Stimulated activated CD4-positive, alpha-beta T cell treated with anti-CD3 and anti-CD28 coated beads, Interleukin-4, amount 100 ng/mL, for 4 hours (primary cell): ENCODE measurements around the gene PLEKHJ1.
A peak's percentile ranks its signal among the peaks of the same experiment; 100 is the strongest.
"Not testable (repeated sequence)": the region's sequence is repeated elsewhere in the genome, so short reads cannot be mapped to it uniquely, and the experiment has no call there.

ENCODE experiments used
- DNase-seq, 2 experiments: peaks; one replicate each; pipeline ENCODE4 v3.0.0-alpha.2; 2020

PLEKHJ1 gene

DNA sequence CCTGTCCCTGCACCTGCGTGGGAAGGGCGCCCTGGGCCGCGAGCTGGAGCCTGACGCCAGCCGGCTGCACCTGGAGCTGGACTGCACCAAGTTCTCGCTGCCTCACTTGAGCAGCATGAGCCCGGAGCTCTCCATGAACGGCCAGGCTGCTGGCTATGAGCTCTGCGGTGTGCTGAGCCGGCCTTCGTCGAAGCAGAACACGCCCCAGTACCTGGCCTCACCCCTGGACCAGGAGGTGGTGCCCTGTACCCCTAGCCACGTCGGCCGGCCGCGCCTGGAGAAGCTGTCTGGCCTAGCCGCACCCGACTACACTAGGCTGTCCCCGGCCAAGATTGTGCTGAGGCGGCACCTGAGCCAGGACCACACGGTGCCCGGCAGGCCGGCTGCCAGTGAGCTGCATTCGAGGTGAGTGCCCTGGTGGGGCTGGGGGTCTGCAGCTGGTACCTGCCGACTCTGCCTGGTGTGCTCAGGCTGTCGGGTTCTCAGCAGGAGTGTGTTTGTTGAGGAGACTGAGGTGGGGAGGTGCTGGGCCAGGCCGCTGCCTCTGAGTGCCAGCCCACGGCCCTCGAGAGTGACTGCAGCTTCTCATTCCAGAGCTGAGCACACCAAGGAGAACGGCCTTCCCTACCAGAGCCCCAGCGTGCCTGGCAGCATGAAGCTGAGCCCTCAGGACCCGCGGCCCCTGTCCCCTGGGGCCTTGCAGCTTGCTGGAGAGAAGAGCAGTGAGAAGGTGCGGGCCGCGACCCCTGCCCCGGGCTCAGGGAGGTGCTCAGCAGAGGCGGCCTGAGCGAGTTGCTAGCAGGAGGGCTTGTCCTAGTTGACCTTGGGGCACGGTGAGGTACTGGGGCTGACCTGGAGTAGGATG is 19.5 kb downstream of the PLEKHJ1 start:
- no peak for DNase-seq

DNA sequence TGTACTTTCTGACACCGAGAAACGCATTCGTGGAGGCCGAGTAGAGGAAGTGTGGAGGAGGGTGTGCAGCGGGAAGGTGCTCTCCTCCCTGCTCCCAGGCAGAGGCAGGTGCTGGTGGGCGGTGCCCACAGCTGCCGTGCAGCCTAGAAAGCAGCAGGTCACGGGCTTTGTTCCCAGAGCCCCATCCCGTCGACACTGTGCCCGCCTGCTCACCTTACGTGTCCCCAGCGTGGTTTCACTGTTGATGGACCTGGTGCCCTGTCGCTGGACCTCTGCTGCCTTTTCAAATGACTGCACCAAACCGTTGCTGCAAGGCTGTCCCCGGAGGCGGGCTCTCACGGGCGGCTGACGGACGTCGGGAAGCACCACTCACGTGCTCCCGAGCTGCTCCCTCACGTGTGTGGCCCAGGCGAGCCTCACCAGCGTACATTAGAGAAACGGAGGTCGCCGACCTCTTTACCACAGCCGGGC is 20.8 kb downstream of the PLEKHJ1 start:
- peak in 1 of 2 experiments; percentile 37 for DNase-seq

DNA sequence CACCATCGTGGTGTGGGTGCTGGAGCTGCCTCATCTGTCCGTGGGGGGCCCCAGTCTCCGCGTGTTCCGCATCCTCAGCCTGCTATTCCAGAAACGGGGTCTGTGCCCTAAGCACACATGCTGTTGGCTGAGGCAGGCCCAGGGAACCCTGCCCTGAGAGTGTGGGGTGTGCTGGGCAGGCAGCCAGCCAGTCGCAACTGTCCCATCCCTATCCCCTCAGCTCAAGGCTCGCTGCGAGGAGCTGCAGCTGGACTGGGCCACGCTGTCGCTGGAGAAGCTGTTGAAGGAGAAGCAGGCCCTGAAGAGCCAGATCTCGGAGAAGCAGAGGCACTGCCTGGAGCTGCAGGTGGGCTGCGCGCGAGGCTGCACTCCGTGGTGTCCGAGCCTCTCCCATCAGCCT is 21.9 kb downstream of the PLEKHJ1 start:
- DNase-seq: no peak

DNA sequence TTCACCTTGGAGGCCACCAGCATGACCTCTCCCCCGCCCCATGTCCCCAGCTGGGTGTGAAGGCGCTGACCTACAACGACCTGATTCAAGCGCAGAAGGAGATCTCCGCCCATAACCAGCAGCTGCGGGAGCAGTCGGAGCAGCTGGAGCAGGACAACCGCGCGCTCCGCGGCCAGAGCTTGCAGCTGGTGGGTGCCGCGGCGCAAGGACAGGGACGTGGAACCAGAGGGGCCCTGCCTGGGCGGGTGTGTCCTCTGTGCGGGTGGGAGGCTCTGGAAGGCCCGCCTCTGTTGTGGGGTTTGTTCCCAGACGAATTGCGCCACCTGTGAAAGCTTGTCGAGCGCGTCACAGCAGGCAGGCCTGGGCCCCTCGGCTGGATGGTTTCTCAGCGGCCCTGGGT is 22.3 kb downstream of the PLEKHJ1 start:
- no peak for DNase-seq

DNA sequence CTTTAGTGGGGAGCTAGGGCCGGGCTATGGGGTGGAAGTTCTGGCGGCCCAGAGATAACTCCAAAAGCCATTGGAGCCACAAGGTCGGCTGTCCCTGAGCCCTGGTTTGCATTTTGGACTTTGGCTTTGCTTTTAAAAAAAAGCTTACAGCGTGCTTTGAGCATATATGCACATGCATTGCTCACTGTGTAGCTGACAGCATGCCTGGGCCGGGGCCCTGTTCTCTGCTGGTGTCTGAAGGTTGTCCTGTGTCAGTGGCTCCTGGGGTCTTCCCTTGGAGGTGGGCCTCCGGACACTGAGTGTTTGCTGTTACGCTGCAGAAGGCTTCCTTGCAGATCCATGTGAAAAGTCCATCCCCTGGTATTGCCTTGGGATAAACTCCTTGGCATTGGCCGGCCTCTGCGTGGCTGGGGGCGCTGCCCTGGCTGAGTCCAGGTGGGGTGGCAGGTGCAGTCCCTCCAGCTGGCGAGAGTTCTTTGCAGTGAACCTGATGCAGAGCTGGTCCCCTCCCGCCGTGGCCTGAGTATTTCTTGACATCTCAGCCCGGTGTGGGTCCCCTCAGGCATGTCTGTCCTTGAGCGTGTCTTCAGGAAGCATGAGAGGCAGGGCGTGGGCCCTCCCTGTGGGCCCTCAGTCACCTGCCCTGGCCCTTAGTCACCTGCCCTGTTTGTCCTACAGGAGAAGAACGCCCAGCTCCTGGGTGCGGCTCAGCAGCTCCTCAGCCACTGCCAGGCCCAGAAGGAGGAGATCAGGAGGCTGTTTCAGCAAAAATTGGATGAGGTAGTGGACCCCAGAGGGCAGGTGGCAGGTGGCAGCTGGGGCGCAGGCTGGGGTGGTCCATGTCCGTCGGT is 23.0 kb downstream of the PLEKHJ1 start:
- no peak for DNase-seq

DNA sequence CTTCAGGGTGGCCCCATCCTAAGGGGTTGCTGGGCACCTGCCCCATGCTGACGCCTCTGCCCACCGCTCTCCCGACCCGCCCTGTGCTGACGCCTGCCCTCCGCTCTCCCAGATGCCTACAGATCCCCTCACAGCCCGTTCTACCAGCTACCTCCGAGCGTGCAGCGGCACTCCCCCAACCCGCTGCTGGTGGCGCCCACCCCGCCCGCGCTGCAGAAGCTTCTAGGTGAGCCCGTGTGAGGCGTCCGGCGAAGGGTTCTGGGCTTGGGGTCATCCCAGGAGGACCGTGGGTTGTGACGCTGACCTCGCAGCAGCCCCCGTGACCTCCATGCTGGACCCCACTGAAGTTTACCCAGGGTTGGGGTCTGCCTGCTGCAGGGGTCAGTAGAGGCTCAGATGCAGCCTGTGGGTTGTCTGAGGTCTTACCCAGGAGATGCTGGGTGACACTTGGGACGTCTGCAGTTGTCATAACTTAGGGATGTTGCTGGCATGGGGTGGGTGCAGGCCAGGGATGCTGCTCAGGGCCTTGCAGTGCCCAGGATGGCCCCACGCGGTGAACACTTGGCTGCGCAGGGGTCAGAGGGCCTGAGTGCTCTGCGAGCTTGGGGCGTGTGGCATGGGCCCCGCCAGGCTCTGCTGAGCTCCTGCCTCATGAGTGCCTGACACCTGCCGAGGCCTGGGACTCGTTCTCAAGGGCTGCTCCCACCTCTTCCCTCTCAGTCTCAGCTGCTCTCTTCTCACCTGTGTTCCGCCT is 25.0 kb downstream of the PLEKHJ1 start:
- DNase-seq: no peak

DNA sequence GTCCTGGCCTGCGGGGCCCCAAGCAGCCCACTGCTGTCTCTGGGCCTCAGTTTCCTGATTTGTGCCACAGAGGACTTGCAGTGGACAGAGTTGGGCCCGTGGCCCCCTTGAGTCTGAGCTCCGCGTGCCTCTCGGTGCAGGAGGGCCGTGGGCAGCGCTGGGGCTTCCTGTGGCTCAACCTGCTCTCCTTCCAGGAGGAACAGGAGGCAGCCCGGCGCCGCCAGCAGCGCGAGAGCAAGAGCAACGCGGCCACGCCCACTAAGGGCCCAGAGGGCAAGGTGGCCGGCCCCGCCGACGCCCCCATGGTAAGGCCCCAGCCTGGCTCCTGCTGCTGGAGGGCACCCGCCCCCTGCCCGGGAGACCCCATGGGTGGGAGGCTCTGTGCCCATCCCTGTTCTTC is 25.9 kb downstream of the PLEKHJ1 start:
- DNase-seq: no peak

DNA sequence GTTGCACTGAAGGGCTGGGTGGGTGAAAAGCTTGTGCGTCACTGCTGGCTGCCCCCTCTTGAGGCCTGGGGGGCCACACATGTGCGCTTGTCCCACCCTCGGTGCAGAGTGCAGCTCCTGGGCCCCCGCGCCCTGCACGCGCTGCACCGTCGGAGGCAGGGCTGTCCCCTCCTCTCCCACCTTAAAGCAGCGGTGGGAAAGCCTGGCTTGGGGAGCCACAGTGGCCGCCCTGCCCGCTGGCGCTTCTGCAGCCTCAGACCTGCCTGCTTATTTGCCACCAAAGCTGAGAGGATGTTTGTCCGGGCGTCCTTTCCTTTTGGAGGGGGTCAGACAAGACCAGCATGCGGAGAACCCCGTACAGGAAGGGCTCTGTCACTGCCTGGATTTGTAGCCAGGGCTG is 26.7 kb downstream of the PLEKHJ1 start:
- DNase-seq: no peak

DNA sequence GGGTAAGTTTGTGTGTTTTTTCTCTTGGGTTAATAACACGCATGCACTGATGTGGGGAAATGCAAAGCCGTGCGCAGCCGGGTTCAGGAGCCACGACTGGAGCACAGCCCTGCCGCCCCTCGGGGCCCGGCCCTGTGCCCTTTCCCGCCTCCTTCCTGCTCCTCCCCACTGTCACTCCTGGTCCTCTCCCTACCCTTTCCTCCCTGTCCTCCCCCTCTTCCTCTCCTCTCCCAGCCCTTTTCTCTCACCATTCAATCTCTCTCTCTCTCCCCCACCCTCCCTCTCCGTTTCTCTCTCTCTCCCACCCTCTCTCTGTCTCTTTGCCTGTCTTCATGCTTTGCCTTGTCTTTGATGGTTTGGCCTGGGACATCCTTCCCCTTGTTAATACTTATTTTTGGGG is 27.2 kb downstream of the PLEKHJ1 start:
- no peak for DNase-seq

DNA sequence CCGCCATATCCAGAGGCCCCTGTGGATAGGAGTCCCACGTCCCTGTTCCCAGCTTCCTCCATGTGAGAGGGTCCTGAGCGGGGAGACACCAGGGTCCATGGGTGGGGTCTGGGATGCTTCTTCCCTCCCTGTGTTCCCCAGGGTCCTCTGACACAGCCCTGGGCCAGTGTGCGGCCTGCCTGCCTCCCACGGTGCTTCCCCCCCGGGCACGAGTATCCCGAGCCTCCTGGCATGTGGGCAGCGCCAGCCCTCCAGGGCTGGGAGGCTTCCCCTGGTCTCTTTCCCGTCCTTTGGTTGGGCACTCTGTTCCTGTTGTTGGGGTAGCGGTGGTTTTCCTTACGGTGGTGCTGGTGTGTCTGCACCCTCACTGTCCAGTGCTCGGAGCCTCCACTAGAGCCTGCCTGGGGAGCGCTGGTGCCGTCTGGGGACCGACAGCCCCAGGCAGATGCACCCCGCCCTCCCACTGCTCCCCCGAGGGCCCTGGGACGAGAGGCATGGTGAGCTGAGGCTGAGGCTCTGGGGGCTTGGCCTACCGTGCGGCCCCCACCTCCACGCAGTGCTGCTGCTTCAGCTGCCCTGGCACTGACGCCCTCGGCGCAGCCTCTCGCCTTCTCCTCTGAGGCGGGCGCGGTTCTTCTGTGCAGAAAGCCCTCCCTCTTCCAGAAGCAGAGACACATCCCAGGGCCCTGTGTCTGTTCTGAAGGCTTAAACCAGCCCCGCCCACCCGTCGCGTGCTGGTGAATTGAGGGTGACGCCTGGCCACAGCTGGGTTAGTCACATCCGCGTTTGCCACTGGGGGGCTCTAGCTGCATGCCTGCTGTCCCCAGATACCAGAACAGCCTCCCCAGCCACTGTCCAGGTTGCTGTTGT is 27.9 kb downstream of the PLEKHJ1 start:
- DNase-seq: peak in 1 of 2 experiments; percentile 26

DNA sequence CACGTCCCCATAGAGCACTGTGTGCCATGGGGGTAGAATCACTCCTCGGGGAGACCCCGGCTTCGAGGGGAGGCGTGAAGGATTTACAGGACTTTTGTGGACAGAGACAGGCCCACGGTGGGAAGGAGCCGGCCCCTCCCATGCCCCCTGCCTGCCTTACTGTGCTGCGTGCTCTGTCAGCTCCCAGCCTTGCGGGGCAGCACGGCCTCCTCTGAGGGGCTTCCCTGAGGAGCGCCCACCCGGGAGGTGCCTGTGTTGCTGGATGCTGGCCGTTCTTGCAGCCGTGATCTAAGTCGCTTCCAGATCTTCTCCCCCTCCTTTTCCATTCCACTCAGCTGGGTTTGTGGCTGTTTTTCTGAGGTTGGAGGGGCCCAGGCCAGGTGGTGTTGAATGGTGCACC is 29.1 kb downstream of the PLEKHJ1 start:
- DNase-seq: no peak

DNA sequence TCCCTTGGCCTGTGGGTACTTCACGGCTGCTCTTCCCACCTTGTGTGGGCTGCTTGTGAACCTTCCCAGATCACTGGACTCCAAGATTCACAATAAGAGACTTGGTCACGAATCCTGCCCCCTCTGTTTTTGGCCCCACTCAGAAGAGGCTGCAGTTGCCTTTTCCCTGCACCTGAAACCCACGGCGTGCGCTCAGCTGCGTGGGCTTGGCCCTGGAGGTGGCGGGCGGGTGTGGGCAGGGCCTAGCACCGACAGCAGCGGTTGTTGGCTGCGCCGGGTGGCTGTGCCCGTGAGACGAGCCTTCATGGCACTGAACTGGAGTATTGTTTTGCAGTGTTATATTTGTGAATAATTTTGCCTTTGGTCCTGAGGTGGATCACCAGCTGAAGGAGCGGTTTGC is 33.8 kb downstream of the PLEKHJ1 start:
- no peak for DNase-seq

DNA sequence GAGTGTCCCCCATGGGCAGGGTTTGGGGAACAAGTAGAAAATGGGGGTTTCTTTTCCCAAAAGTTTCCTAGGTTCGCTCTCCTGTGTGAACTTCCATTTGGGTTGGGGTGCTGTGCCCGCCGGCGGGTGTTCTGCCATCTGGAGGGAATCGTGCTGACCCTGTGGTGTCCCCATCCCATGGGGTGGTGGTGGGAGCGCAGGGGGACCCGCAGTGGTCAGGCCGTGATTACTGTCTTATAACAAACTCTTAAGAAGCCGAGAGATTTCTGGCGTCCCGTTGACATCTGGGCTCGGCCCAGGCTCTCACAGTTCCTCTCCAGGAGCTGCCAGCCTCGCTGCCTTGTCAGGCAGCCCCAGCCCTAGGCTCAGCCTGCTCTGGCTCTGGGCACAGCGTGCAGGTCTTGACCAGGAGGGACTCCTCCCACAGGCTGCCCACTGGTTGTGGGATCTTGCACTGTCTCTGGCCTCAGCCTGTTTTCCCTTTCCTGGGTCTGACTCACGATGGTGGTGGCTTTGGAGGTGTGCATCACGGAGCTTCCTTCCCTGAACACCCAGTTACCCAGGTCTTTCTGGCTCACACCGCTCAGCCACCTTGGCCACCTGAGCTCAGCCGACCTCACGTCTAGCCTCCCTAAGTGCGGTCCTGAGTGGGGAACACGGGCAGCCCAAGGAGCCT is 34.5 kb downstream of the PLEKHJ1 start:
- no peak for DNase-seq

DNA sequence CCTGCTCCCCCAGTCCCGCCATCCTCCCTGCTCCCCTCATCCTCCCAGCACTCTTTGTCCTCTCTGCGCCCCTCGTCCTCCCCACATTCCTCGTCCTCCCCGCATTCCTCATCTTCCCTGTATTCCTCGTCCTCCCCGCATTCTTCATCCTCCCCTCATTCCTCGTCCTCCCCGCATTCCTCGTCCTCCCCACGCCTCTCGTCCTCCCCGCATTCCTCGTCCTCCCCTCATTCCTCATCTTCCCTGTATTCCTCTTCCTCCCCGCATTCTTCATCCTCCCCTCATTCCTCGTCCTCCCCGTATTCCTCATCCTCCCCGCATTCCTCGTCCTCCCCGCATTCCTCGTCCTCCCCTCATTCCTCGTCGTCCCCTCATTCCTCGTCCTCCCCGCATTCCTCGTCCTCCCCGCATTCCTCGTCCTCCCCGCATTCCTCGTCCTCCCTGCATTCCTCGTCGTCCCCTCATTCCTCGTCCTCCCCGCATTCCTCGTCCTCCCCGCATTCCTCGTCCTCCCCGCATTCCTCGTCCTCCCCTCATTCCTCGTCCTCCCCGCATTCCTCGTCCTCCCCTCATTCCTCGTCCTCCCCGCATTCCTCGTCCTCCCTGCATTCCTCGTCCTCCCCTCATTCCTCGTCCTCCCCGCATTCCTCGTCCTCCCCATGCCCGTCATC is 35.4 kb downstream of the PLEKHJ1 start:
- not testable (repeated sequence) for DNase-seq

DNA sequence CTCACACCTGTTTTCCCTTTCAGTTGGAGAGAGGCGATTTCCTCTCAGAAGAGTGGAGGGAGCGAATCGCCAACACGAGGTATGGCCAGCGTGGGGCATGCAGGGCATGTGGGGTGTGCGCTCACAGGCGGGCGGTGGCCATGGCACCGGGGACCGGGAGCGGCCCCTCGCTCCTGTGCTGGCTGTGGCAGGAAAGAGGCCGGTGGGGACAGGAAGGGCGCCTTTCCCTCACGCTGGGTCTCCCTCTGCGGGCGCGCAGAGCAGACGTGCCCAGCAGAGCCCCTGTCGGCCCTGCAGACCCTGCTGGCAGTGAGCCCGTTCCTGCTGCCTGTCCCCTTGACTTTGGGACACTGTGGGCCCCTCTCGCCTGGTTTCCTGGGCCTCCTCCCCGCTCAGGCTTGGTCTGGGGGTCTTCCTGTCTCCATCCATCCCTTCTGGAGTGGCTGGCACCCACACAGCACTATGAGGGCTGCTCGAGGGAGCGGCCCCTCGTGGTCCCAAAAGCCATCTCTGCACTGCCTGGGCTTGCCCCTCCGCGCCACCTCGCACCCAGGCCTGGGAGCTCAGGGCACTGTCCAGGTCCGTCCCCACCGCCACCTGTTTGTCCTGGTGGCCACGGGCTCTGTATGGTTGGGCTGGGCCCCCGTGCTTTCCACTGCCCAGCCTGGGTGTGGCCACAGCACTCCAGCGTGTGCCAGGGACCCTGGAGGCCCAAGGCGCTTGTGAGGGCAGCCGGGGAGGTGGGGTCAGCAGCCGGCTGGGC is 36.1 kb downstream of the PLEKHJ1 start:
- DNase-seq: no peak

DNA sequence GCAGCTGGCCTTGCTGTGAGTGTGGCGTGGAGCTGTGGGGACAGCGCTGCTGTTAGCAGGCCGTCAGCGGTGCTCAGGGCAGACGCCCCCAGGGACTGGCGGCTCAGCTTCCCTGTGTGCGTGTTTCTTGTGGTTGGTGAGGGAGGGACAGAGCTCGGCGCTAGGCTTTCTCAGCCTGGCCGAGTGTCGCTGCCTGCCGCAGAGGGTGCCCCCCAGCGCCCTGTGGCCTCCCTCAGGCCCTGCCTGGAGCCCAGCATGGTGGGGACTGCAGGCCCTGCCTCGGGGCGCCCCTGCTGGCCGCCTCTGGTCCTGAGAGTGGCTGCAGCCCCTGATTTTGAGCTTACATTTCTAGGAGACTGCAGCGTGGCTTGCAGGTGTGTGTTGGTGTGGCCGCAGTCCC is 36.9 kb downstream of the PLEKHJ1 start:
- DNase-seq: no peak

DNA sequence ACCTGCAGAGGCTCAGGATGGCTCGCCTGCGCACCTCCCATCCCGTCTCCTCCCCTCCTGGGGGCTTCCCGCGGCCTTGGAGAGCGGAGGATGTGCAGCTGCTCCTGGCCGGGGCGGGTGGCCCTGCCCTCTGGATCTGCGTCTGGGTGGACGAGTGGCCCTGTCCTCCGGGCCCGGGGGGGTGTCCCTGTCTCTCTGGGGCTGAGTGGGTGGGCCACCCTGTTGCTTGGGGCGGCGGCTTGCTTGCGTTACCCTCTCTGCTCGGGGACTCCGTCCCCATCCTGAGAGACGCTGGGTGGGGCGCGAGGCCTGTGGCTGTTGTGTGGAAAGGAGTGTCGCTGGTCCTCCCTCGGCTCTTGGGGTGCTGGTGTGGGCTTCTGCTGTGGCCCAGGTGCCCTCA is 37.8 kb downstream of the PLEKHJ1 start:
- DNase-seq: no peak

DNA sequence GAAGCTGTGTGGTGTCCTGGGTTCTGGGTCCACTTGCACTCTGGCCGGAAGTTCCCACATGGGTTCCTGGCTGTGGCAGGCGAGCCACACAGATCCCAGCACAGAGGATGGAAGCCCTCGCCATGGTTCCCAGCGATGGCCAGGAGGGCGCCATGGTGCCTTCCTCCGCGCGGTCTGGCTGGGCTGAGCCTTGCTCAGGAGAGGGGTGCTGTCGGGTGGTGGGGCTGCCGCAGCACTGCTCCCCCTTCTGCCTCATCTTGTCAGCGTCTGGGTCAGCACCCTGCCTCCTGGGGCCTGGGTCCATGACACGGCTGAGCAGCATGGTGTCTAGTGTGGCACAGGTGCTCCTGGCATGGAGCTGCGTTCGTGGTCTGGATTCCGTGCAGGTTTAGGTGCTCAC is 38.9 kb downstream of the PLEKHJ1 start:
- DNase-seq: no peak

DNA sequence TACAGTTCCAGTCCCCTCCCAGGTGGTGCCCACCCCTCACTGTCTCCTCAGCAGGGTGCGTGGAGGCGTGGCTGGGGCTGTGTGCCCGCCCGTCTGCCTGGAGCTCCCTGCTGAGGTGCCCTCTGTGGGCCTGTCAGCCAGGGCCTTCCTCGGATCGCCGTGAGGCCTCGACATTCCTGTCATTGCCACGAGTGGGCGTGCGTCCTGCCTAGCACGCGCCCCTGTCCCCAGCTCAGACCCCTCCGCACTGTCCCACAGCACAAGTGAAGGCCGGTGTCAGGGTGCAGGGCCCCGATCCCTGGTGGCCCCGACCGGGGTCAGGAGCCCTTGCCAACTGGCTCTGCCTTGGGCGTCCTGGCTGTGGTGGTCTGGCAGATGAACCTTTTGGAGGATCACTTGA is 40.2 kb downstream of the PLEKHJ1 start:
- DNase-seq: no peak

DNA sequence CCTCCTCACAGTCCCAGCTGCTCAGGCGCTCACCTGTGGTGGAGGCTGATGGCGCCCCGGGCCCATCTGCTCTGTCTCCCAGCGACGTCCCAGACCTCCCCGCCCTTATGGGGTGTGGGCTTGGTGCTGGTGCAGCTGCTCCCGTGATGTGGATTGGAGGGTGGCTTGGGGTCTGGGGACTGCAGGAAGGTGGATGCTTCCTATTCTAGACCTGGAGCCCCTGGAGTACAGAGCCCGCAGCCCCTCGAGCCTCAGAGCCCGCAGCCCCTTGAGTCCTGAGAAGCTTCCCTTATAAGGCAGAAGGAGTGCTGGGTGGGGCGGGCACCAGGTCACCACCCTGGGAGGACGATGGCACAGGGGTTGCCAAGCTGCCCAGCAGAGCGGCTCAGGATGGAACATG is 40.8 kb downstream of the PLEKHJ1 start:
- DNase-seq: no peak
